GM12891 (cell line): ENCODE data around the gene CDH13.

Experiments used
- DNase-seq: peaks from one replicate; pipeline ENCODE4 v3.0.0; 2011; ENCODE audit warnings: low spot score; ENCODE audit not compliant: insufficient read length
- FAIRE-seq: peaks from 2 replicates; lab custom pipeline; 2011; peaks lifted over from hg19 to GRCh38; lab: Jason Lieb, UNC
- PAX5 ChIP-seq: IDR thresholded peaks from 2 replicates; pipeline ENCODE4 v1.6.1; 2011; ENCODE audit warnings: low read length, moderate library complexity, mild to moderate bottlenecking; ENCODE audit not compliant: insufficient read depth, severe bottlenecking
- POLR2A ChIP-seq: IDR thresholded peaks from 2 replicates; pipeline ENCODE4 v1.6.1; 2011; ENCODE audit warnings: low read depth, low read length, control low read depth
- POLR2AphosphoS5 ChIP-seq: IDR thresholded peaks from 2 replicates; pipeline ENCODE4 v1.6.1; 2011; ENCODE audit warnings: low read depth, low read length, control low read depth
- POU2F2 ChIP-seq: IDR thresholded peaks from 2 replicates; pipeline ENCODE4 v1.6.1; 2011; ENCODE audit warnings: low read depth, mild to moderate bottlenecking, control low read depth, low read length, moderate library complexity
- SPI1 ChIP-seq: IDR thresholded peaks from 2 replicates; pipeline ENCODE4 v1.6.1; 2011; ENCODE audit warnings: low read depth, low read length, control low read depth
- TAF1 ChIP-seq: IDR thresholded peaks from 2 replicates; pipeline ENCODE4 v1.6.1; 2011; ENCODE audit warnings: low read depth, low read length, control low read depth

CDH13 gene

DNA sequence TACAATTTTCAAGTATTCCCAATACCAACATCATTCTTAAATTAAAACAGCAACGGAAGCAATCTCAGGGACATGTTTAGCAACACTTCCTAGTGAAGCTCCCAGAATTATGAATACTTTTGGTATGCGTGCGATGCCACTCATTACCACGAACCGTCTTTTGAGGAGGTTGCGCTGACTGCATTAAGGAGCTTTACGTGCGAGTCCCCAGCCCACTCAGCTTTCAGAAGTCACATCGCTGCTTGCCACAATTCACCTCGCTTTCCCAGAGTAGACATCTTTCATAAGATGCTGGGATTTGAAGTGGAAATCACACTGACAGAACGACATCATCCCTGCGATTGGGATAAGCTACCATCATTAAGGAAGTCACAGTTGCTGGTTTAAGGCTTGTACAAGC lies 739.5 kb downstream of the CDH13 start:
- TF ChIP-seq POLR2AphosphoS5 (no peak), POLR2A (no peak), PAX5 (no peak), SPI1 (no peak), TAF1 (no peak), POU2F2 (no peak)
- FAIRE-seq, result no peak
- no peak for DNase-seq

DNA sequence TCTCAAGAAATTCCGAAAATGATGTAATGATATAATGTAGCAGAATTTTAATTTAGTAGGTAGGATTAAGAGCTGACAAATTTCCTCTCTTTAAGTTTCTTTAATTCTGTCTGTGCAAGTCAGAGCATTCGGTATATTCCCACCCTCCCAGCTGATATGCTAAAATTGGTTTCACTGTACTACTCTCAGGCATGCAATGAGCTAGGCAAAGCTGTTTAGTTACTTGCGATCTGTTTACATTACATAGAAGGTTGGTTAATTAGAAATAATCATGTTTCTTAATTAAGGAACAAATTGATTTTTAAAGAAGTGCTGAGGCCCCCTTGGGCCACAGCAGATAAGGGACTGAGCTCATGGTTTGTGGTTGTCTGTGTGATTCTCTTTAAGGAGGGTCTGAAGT lies 748.2 kb downstream of the CDH13 start:
- TF ChIP-seq SPI1, result no peak
- no peak for TF ChIP-seq TAF1
- TF ChIP-seq PAX5, result no peak
- no peak for TF ChIP-seq POLR2A
- no peak for TF ChIP-seq POU2F2
- TF ChIP-seq POLR2AphosphoS5, result no peak
- DNase-seq (no peak), FAIRE-seq (no peak)

DNA sequence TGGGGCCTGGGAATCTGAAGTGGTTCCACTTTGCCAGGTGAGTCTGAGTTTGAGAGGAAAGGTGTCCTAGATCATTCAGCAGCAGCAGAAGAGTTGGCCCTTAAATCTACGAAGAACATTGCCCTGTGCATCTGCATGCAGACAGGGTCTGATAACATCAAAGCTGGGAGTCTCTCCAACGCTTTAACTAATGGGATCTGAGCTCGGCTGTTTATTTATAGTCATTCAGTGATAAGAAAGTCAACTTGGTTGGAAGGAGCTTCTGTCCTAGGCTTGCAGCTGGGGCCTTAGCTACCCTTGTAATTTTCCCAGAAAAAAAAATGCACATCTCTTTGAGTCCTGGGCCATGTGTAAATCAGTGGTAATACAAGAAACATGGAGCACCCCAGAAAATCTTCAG lies 763.0 kb downstream of the CDH13 start:
- no peak for FAIRE-seq
- TF ChIP-seq POU2F2 (no peak), POLR2AphosphoS5 (no peak), TAF1 (no peak), POLR2A (no peak), SPI1 (no peak), PAX5 (no peak)
- DNase-seq, result no peak

DNA sequence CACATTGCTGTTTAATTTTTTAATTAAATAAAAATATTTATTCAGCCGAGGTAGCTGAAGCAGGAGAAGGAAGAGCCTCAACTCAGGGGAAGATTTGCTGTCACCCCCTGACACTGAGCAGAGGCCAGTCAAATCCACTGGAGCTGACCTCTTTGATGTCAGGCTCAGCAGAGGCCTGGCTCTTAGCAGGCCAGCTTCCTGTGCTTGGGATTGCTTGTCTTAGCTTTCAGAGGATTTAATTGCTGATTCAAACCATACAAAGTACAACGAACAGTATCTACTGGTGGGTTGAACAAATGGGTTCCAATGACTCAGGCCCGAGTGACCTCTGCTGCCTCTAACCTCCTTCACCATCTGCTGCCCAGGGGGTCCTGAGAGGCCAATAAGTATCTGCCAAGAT lies 764.0 kb downstream of the CDH13 start:
- DNase-seq, result no peak
- FAIRE-seq, result no peak
- TF ChIP-seq TAF1 (no peak), POLR2AphosphoS5 (no peak), POLR2A (no peak), SPI1 (no peak), POU2F2 (no peak), PAX5 (no peak)

DNA sequence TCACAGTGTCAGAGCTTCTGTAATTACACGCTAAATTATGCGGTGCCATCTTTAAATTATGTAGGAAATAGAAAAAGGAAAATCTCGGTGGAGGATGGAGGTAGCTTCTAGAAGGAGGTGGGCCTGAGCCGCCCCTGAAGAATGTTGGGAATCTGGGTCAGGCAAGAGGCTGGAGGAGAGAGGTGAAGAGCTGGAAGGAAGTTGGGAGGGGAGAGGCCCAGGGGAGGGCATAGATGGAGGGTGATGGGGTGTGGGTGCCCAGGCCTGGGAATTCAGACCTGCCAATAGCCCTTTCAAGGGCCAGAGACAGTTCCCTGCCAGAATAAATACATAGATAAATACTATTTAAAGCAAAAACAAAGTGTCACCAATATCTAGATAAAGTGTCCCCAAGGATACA lies 766.0 kb downstream of the CDH13 start:
- DNase-seq (no peak), FAIRE-seq (no peak)
- no peak for TF ChIP-seq POLR2A
- no peak for TF ChIP-seq POLR2AphosphoS5
- no peak for TF ChIP-seq SPI1
- no peak for TF ChIP-seq PAX5
- TF ChIP-seq POU2F2, result no peak
- TF ChIP-seq TAF1, result no peak

DNA sequence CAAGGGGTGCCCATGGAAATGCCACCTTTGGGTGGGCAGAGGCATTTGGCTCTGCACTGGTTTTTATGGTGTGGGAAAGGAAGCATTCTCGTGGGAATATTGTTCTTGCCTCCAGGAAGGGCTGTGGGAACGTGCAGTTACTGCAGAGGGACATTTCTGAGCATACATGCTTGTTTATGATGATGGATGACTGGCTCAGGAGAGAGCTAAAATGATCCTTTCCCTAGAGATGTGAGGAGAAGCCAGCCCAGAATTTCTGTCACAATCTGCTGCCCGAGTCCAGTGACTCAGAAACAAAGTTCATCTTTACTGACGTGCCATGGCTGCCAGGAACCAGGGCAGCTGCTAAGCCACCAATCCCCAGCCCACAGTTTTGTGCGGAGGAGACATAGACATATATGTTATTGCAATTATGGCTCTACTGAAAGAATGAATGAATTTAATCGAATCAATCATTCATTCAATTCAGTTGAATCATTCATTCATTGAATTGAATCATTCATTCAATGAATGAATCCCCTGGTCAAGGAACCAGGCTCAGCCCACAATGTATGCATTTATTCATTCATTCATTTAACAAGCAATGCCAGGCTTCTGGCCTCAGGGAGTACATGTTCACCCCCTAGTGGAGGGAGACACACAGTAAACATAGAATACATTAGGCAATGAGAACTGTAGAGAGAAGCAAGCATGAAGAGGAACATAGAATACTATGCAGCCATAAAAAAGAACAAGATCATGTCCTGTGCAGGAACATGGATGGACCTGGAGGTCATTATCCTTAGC lies 766.6 kb downstream of the CDH13 start:
- FAIRE-seq (no peak), DNase-seq (no peak)
- TF ChIP-seq POU2F2 (no peak), TAF1 (no peak), POLR2AphosphoS5 (no peak), PAX5 (no peak), POLR2A (no peak), SPI1 (no peak)

DNA sequence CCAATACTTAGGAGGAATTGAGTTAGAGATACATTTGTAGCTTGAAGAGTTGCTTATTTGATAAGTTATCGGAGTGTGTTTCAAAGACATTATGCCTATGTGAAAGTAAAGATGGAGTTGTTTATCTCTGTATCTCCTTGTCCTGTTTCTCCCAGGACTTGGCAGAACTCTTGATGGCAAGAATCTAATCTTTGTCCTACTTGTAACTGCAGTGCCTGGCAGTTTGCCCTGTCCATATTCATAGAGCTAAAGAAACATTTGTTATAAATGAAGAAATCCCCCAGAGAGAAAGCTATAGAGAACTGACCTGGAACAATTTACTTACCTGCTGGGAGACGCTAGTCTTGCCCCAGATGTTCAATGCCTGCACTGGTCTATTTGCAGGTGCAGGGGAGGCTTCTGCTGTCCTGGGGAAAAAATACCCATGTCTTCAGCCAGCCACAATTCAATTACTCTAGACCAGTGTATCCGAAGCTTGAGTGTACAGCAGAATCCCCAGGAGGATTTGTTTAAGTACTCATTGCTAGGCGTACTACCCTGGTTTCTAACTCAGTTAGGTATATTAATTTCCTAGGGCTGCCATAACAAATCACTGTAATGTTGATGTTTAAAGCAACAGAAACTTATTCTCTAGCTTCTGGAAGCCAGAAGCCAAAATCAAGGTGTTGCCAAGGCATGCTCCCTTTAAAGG lies 771.0 kb downstream of the CDH13 start:
- no peak for DNase-seq
- no peak for FAIRE-seq
- TF ChIP-seq POLR2A (no peak), TAF1 (no peak), POU2F2 (no peak), PAX5 (no peak), POLR2AphosphoS5 (no peak), SPI1 (no peak)

DNA sequence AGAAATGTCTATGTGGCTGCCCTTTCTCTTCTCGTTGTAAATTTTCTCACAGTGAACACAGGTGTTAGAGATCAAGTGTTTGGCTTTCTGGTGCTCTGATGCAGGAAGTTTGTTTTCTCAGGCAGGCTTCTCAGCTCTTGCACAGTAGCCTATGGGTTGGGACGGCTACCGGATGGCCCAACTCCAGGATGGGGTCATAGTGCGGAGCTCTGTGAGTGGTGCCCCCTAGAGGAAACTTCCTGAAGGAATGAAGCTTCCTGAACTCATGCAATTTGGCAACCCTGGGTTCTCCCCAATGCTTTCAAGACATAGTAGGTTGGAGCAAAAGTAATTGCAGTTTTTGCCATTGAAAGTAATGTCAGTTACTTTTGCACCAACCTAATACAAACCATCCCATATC lies 773.5 kb downstream of the CDH13 start:
- DNase-seq, result no peak
- TF ChIP-seq POLR2A (no peak), PAX5 (no peak), POLR2AphosphoS5 (no peak), SPI1 (no peak), POU2F2 (no peak), TAF1 (no peak)
- no peak for FAIRE-seq

DNA sequence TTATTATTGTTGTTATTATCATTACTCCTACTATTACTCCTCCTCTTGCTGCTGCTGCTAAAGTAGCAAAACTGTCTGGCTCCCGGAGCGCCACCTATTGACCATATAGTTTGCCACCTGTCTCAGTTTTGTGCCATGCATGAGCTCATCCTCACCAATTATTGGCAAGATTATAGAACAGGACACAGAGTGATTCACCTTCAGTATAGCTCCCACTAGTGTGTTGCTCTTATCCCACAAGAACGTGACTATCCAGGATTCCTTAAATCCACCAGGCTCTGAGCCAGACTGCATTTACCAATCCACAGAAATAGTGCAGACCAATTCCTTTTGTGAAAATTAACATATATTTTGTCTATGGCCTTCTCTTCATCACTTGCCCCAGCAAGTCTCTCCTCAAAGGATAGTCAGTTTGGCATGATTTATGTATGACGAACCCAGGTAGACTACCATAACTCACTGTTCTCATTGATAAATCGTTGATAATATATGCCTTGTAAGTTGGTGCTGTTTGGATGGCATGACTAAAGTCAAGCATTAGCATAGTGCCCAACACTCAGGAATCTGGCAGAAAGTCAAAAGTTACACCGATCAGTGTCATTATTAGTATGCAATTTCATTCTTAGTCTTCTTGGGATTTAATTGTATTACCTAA lies 775.5 kb downstream of the CDH13 start:
- DNase-seq (no peak), FAIRE-seq (no peak)
- TF ChIP-seq POLR2AphosphoS5 (no peak), POLR2A (no peak), POU2F2 (no peak), TAF1 (no peak), SPI1 (no peak), PAX5 (no peak)

DNA sequence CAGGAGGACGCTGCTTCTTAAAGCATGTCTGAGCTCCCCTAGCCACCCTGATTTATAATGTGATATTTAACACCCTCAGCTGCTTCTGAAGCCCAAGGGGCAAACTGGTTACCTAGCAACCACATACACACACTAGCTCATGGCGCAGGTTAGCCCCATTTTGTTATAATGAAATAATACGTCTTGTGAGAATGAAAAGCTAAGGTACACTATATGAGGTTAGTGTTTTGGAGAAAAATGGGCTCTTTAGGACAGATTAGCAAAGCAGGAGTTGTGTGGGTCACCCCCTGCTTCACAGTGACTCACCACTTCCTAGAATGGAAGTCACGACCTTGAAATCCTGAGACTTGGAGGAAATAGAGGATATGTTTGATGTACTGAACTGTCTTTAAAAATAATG lies 776.2 kb downstream of the CDH13 start:
- FAIRE-seq (no peak), DNase-seq (no peak)
- TF ChIP-seq TAF1 (no peak), POU2F2 (no peak), POLR2A (no peak), POLR2AphosphoS5 (no peak), PAX5 (no peak), SPI1 (no peak)
